H1 (cell line): ENCODE data around the gene RASD1. TPM values are rescaled to one million over a fixed set of nuclear protein-coding genes. Genes with fewer than 3 reads are reported as not detected.

ENCODE experiments used
- EZH2 ChIP-seq: fragments of 200-600 bp; sonication (generic); IDR thresholded peaks from 2 replicates; pipeline ENCODE4 v1.7.1; 2012; ENCODE audit warnings: low read depth, mild to moderate bottlenecking, moderate library complexity, low read length, inconsistent platforms; ENCODE audit not compliant: severe bottlenecking
- GABPA ChIP-seq: IDR thresholded peaks from 2 replicates; pipeline ENCODE4 v1.6.1; 2011; ENCODE audit warnings: mild to moderate bottlenecking, low read length, moderate library complexity, borderline replicate concordance; ENCODE audit not compliant: insufficient read depth
- polyA plus RNA-seq, 7 experiments: library from polyadenylated mRNA; depleted of rRNA in 3 of 7; stranded (reverse) in 5 of 7; unstranded in 2 of 7; fragments of >200 nt in 5 of 7; fragments of 200-250 nt in 2 of 7; gene quantifications; 1 replicate in 5 of 7; 2 replicates in 1 of 7; 4 replicates in 1 of 7; pipeline versions ENCODE4 v1.2.1 to v1.2.3, GENCODE V29; 2011 to 2013; ENCODE audit warnings: missing spikeins in 2 of 7, mixed read lengths in 2 of 7
- total RNA-seq: library from RNA; stranded (reverse); fragmentation: NEBNext Ultra II Directional; extraction: Animal tissue kit (Norgen Biotek cat#: 25700); gene quantifications from 2 replicates; pipeline ENCODE4 v1.2.1, GENCODE V29; 2021
- TF ChIP-seq, protein P1 (sequence below): IDR thresholded peaks from 2 replicates; pipeline ENCODE4 v1.6.1; 2011; ENCODE audit warnings: low read depth, mild to moderate bottlenecking, low read length; ENCODE audit not compliant: insufficient read depth

The RASD1 gene
- total and polyA plus RNA-seq, 2 of the 8 experiments (the other 6 are each of a cell fraction or from before 2014, with no cell fraction given), result 2.3 to 2.6 TPM

DNA sequence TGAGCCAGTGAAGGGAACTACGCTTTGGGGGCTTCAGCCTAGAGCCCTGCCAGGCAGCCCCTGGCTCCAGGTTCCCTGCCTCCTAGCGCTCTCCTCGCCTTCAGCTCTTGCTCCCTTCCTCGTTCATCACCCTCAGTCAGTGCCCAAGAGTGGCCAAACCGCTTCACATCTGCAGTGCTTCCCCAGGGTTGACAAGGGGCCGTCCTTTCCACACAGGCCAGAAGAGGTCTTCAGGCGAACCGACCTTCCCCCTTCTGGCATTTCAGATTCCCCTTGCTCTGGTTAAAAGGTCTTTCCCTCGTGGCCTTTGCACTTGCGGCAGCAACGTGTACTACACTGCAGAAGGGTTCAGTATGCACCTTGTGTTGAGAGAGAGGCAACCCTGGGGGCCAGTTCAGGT, 4.1 kb downstream of the RASD1 start (continued):
- TF ChIP-seq EZH2 (no peak), GABPA (no peak)
- TF ChIP-seq, protein P1, sequence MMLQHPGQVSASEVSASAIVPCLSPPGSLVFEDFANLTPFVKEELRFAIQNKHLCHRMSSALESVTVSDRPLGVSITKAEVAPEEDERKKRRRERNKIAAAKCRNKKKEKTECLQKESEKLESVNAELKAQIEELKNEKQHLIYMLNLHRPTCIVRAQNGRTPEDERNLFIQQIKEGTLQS, result no peak
